ENCODE results near the gene NYAP2.

NYAP2 gene

DNA sequence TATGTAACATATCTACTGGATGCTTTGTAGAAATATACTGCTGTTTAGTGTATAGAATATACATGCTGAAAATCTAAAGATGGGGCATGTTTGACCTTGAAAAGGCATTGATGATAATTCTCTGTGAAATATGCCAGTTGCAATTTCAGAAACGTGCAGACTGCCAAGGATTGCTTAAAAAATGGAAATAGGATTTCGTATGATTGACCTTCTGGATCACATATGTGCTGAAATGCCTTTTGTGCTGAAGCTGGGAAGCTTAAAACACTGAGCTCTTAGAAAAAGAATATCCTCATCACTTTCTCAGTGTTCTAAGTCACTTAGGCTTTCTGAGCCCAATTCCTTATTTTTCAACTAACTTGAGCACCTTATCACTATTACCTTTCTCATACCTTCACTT, 14.3 kb downstream of the NYAP2 start:
- TF ChIP-seq, protein P1, sequence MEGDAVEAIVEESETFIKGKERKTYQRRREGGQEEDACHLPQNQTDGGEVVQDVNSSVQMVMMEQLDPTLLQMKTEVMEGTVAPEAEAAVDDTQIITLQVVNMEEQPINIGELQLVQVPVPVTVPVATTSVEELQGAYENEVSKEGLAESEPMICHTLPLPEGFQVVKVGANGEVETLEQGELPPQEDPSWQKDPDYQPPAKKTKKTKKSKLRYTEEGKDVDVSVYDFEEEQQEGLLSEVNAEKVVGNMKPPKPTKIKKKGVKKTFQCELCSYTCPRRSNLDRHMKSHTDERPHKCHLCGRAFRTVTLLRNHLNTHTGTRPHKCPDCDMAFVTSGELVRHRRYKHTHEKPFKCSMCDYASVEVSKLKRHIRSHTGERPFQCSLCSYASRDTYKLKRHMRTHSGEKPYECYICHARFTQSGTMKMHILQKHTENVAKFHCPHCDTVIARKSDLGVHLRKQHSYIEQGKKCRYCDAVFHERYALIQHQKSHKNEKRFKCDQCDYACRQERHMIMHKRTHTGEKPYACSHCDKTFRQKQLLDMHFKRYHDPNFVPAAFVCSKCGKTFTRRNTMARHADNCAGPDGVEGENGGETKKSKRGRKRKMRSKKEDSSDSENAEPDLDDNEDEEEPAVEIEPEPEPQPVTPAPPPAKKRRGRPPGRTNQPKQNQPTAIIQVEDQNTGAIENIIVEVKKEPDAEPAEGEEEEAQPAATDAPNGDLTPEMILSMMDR (IDR thresholded peaks at IDR 0.05; ENCODE audit: extremely low read depth, missing control alignments): no peak
- DNase-seq (ENCODE audit: low spot score): no peak

DNA sequence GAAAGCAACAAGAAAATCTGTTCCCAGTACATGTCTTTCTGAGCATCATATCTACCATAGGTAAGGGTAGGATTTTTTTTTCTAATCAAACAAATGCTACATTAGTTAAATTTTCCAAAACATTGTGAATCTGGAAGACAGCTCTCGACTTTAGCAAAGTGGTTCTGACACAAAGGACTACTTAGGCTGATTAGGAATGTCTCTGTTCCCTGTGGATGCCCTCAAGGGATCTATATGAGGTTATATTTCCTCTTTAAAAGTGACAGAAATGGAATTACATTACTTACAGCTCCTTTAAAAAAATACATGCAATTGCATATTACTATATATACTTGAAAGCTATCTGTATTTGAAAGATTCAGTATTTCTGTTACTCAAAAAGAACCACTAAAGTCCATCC, 15.4 kb downstream of the NYAP2 start:
- no peak for DNase-seq (ENCODE audit: low spot score)
- TF ChIP-seq, protein P1 (IDR thresholded peaks at IDR 0.05; ENCODE audit: extremely low read depth, missing control alignments): no peak

DNA sequence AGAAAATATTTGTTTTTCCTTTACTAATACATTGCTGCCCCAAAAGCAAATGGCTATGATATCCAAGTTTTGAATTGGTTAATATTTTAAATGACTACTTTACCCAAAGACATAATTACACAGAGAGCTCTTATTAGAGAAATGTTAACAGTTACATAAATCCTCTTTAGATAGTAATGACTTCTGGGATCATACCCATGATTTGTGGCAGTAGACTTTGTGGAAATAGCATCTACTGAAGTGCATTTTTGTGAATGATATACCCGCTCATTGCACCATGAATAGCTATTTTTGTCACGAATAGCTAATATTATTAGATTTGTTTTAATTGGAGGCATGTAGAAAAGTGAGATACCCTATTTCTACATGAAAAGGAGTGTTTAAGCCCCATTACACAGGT, 15.8 kb downstream of the NYAP2 start:
- DNase-seq (ENCODE audit: low spot score): no peak
- TF ChIP-seq, protein P1 (IDR thresholded peaks at IDR 0.05; ENCODE audit: extremely low read depth, missing control alignments): no peak

DNA sequence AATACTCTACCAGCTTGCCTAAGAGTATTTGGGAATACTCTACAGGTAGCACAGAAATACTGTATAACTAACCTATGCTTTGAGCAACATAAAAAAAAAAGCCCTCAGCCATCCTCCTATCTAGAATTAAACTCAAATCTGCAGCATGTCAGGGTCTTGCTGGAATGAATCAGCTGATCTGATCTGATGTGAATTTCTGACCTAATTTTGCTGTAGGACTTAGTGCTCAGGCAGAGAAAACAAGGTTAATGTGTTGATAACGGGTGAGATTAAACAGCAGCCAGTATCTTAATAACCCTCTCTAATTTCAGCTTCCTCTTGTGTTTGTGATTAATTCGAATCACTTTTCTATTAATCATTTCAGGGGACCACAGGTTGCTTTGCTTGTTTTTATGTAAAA, 16.3 kb downstream of the NYAP2 start:
- DNase-seq (ENCODE audit: low spot score): no peak
- TF ChIP-seq, protein P1 (IDR thresholded peaks at IDR 0.05; ENCODE audit: extremely low read depth, missing control alignments): no peak

DNA sequence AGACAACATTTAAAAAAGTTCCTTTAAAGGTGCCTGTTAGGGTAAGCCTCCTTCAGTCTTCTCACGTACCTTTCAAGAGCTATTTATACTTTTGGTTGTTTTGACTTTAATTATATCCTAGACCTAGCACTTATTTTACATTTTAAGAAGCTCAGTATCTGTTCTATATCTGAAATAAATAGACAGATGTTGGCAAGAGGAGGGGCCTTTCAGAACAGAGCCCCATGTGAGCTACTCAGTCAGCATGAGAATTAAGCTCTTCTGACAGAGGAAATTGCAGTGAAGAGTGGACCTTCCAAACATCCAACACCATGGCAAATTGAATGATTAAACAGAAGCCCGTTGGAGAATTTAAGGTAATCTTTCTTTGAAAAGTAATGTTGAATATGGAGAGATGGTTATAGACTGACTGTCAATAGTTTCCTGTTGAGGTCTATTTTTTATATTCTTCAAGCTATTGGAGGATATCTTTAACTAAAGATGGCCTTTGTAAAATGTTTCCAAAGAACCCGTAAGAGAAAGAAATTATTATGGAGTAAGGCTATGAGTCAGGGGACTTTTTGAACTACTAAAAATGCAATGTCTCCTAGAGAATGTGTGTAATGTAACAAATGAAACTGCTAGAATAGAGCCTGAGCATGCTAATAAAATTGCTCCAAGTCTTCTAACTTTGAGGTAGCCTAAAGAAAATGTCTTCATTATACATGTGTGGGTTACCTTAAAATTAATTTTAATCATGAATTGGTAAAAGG, 17.3 kb downstream of the NYAP2 start:
- TF ChIP-seq, protein P1 (IDR thresholded peaks at IDR 0.05; ENCODE audit: extremely low read depth, missing control alignments): no peak
- DNase-seq (ENCODE audit: low spot score): no peak

DNA sequence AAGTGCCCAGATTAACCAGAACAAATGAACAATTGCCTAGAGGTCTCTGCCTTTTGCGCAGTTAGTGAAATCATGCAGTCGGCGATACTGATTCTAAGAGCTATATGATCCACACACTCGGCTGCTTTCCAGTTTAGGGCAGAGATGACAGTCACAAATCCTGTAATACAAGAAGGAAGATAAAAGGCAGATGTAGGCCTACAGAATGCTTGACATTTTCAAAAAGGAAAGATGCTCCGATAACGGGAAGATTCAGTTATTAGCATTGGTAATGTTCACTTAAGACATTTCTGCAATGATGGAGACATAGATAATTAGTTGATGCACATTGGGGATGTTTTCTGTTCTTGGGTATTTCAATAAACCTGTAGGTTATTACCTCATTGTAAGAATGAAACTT, 19.5 kb downstream of the NYAP2 start:
- DNase-seq (ENCODE audit: low spot score): no peak
- TF ChIP-seq, protein P1 (IDR thresholded peaks at IDR 0.05; ENCODE audit: extremely low read depth, missing control alignments): no peak

DNA sequence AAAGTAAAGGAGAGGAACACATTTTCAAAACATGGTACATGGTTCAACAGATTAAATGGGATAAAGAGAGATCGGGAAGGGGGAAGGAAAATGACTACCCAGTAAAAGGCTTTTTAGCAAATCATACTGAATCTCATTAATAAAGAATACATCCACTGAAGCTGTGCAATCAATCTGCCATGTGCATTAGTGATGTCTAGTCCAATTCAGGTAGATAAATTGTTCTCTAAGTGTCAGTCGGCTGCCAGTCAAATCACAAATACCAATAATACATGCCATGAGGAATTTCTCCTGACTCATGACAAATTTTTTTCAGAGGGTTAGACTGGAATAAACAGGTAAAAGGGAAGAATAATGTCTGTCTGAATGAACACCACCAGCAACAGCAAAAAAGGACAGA, 22.6 kb downstream of the NYAP2 start:
- DNase-seq (ENCODE audit: low spot score): no peak
- TF ChIP-seq, protein P1 (IDR thresholded peaks at IDR 0.05; ENCODE audit: extremely low read depth, missing control alignments): no peak

Data from GM20000 (cell line).